NCI-H1694 treated with DMSO at 0.1 percent for 48 hours (cell line): ENCODE results near the gene MRPL36.
"Not testable (repeated sequence)": the region's sequence is repeated elsewhere in the genome, so short reads cannot be mapped to it uniquely, and the experiment has no call there.

ENCODE experiments used
- DNase-seq: peaks from one replicate; lab custom pipeline; 2025; lab: John Stamatoyannopoulos, UW

The MRPL36 gene

GRCh38 chr5:1796371-1797102 is 3.1 kb downstream of the MRPL36 start:
- no peak for DNase-seq

GRCh38 chr5:1795931-1796330 is 3.7 kb downstream of the MRPL36 start:
- no peak for DNase-seq

GRCh38 chr5:1795506-1795905 is 4.1 kb downstream of the MRPL36 start:
- no peak for DNase-seq

GRCh38 chr5:1794901-1795290 is 4.7 kb downstream of the MRPL36 start:
- no peak for DNase-seq

GRCh38 chr5:1793966-1794900 is 5.4 kb downstream of the MRPL36 start:
- DNase-seq: no peak

- no peak for DNase-seq
These were observed 6.3 kb downstream of the MRPL36 start for GRCh38 chr5:1793301-1793740.

GRCh38 chr5:1792842-1793266 is 6.8 kb downstream of the MRPL36 start:
- no peak for DNase-seq

- DNase-seq: no peak
These were observed 8.5 kb downstream of the MRPL36 start for GRCh38 chr5:1791176-1791575.

GRCh38 chr5:1789834-1790471 is 9.7 kb downstream of the MRPL36 start:
- DNase-seq: no peak

- DNase-seq: not testable (repeated sequence)
These were observed 10.2 kb downstream of the MRPL36 start for GRCh38 chr5:1789438-1789833.

- no peak for DNase-seq
These were observed 10.8 kb downstream of the MRPL36 start for GRCh38 chr5:1788828-1789227.

- no peak for DNase-seq
These were observed 11.4 kb downstream of the MRPL36 start for GRCh38 chr5:1788200-1788599.

GRCh38 chr5:1787472-1788047 is 12.1 kb downstream of the MRPL36 start:
- DNase-seq: no peak

- DNase-seq: no peak
These were observed 12.8 kb downstream of the MRPL36 start for GRCh38 chr5:1786621-1787471.

GRCh38 chr5:1785984-1786383 is 13.7 kb downstream of the MRPL36 start:
- no peak for DNase-seq

GRCh38 chr5:1785062-1785461 is 14.6 kb downstream of the MRPL36 start:
- no peak for DNase-seq

- no peak for DNase-seq
These were observed 15.2 kb downstream of the MRPL36 start for GRCh38 chr5:1784197-1785050.

GRCh38 chr5:1783216-1783554 is 16.5 kb downstream of the MRPL36 start:
- peak; percentile 7 for DNase-seq

GRCh38 chr5:1782385-1783215 is 17.0 kb downstream of the MRPL36 start:
- no peak for DNase-seq
